Stimulated activated CD4-positive, alpha-beta T cell treated with anti-CD3 and anti-CD28 coated beads, TNF-alpha, amount 100 ng/mL, for 1 hour (primary cell): ENCODE data around the gene TMEM82.
A peak's percentile ranks its signal among the peaks of the same experiment; 100 is the strongest.
"Not testable (repeated sequence)": the region's sequence is repeated elsewhere in the genome, so short reads cannot be mapped to it uniquely, and the experiment has no call there.

ENCODE experiments used
- DNase-seq, 3 donors: peaks; one replicate each; pipeline ENCODE4 v3.0.0-alpha.2; 2020; ENCODE audit warnings: low read depth in 3 of 3, low spot score in 1 of 3

Gene TMEM82

GRCh38 chr1:15742339-15742801 lies at the start of gene TMEM82:
TSS of gene TMEM82 (plus strand) at chr1:15742499. CDS start at chr1:15742560, 61 bp downstream.
- no peak for DNase-seq

DNA sequence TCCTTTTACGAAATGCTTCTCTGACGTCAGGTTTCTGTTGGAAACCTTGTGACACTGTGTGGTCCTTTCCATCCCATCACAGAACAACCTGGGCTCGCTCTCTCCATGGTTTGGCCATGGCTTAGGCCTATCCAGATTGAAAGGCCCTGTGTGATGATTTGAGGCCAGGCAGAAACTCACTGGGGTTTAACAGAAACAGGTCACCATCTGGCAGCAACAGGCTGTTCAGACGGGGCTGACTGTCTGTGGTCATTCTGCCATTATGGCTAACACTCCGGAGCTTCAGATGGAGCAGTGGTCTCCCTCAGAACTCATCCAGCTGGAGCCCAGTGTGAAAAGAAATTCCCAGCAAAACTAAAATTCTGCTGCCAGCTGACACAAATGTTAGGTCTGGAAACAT lies 48.9 kb upstream of the TMEM82 start:
- DNase-seq = no peak

GRCh38 chr1:15696956-15697521 lies 45.3 kb upstream of the TMEM82 start:
- DNase-seq = peak in 1 of 3 donors; percentile 14

DNA sequence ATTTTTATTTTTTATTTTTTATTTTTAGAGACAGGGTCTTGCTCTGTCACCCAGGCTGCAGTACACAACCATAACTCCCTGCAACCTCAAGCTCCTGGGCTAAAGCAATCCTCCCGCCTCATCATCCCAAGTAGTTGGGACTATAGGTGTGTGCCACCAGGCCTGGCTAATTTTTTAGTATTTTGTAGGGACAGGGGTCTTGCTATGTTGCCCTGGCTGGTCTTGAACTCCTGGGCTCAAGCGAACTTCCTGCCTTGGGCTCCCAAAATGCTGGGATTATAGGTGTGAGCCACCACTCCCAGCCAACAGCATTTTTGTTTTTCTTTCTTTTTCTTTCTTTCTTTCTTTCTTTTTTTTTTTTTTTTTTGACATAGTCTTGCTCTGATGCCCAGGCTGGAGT lies 44.1 kb upstream of the TMEM82 start:
- no peak for DNase-seq

DNA sequence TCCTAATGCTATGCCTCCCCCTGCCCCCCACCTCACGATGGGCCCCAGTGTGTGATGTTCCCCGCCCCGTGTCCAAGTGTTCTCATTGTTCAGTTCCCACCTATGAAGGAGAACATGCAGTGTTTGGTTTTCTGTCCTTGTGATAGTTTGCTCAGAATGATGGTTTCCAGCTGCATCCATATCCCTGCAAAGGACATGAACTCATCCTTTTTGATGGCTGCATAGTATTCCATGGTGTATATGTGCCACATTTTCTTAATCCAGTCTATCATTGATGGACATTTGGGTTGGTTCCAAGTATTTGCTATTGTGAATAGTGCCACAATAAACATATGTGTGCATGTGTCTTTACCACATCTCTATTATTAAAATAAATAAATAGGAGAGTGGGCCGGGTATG lies 43.0 kb upstream of the TMEM82 start:
- DNase-seq = not testable (repeated sequence)

DNA sequence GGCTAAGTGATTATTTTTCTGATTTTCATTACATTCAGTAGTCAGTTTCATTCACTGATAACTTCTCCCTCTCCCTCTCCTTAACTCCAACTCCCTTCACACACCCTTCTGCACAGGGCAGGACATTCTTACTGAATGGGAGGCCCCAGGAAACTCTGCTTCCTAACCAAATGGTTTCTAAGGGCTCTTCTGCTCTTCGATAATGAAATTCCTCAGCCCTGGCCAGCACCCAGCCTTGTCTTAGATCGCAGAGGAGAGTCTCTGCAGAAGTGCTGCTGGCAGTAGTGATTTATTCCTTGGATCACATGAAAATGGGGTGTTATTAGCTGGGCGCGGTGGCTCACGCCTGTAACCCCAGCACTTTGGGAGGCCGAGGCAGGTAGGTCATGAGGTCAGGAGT lies 41.8 kb upstream of the TMEM82 start:
- DNase-seq = no peak

- no peak for DNase-seq
Measured at GRCh38 chr1:15701784-15702183, 40.5 kb upstream of the TMEM82 start.

GRCh38 chr1:15702722-15703550 lies 39.4 kb upstream of the TMEM82 start:
- no peak for DNase-seq

- no peak for DNase-seq
Measured at GRCh38 chr1:15703562-15703961, 38.7 kb upstream of the TMEM82 start.

DNA sequence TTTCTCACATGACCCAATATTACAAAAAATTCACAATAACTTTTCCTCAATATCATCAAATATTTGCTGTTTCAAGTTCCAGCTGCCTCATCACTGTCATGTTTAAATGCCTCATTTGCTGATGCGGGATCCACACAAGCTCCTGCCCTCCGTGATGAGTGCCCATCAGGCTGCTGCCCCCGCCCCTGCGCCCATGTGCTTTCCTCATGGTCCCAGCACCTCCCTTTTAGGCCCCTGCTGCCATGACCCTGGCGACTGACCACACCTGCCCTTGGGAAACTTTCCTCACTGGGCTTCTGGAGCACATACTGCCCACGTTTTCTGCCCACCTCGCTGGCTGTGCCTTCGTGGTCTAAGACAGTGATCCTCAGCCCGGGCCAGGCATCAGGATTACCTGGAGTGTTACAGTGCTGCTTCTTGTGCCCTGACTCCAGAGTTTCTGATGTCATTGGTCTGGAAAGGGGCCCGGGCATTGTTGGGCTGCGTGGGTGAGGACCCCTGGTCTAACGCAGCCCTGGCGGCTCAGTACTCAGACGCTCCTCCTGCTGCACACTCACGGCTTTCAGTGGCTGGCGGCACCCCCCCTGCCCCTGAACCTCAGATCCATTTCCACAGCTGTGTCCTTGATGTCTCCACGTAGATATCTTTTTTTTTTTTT lies 37.6 kb upstream of the TMEM82 start:
- DNase-seq = no peak

DNA sequence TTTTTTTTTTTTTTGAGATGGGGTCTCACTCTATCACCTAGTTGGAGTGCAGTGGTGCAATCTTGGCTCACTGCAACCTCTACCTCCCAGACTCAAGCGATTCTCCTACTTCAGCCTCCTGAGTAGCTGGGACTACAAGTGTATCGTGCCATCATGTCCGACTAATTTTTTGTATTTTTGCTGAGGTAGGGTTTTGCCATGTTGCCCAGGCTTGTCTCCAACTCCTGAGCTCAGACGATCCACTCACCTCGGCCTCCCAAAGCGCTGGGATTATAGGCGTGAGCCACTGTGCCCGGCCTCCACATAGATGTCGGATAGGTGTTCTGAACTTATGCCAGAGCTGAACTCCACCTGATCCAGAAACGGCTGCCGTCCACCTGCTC lies 37.1 kb upstream of the TMEM82 start:
- DNase-seq = no peak

DNA sequence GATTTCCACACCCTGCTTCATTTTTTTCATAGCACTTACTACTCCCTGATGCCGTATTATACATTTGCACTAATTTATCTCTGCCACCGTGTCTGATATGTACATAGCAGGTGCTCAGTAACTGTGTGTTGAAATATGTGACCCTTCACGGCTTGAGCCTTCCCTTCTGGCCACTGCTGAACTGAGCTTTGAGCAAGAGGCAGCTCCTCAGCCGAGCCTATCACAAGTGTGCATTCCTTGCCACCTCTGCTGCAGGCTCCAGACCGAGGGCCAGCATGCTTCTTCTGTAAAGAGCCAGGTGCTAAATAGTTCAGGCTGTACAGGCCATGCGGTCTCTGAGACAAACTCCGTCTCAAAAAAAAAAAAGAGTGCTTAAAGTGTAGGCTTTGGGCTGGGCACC lies 35.5 kb upstream of the TMEM82 start:
- DNase-seq = no peak

DNA sequence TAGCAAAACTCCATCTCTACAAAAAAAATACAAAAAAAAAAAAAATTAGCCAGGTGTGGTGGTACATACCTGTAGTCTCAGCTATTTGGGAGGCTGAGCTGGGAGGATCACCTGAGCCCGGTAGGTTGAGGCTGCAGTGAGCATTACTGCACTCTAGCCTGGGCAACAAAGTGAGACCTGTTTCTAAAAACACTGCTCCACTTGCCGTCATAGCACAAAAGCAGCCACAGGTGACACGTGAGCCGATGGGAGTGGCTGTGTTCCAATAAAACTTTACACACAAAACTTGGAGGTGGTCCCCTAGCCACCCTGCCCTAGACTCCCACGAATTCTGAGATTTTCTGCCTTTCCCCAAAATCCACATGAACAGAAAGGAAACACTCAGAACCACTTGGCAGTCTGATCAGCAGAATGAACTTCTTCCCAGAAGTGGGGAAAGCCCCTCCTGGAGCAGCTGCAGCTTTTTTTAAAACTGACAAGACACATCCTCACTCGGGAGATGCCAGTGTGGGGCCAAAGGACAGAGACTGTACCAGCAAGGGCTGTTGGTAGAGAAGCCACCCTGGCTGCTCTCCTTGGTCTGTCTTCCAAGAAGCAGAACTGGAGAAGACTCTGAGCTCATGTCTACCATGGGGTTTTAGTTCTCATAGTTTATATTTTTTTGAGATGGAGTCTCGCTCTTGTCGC lies 34.9 kb upstream of the TMEM82 start:
- no peak for DNase-seq

- DNase-seq = no peak
Measured at GRCh38 chr1:15708486-15709137, 33.7 kb upstream of the TMEM82 start.

DNA sequence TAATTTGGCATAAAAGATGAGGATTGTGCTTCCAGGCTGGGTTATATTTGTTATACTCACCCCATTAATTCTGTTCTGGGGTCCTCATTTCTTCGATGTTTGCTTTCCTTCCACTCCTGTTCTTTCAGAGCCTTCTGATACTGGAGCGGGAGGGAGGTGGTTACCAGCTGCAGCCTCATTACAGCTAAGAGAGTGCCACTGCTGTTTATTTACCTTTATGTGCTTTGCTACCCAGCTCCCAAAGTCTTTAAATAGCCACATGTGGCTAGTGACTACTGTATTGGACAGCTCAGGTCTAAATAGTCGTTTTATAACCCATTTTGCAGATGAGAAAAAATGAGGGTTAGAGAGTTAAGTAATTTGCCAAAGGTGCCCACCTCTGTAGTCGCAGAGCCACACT lies 33.1 kb upstream of the TMEM82 start:
- no peak for DNase-seq

DNA sequence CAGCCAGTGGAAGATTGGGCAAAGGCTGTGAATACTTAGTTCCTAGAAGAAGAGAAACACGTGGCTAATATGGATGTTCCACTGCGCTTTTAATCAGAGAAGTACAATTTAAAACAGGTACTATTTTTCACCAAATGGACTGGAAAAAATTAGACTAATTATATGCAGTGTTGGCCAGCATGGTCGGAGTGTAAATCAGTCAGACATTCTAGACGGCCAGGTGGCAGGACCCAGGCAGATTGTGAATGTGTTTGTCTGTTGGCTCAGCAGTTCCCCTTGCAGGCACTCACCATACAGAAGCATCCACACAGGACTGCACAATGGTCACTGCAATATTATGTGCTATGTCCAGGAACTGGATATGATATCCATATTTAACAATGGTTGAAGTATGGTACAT lies 30.1 kb upstream of the TMEM82 start:
- no peak for DNase-seq

GRCh38 chr1:15714406-15715136 lies 27.7 kb upstream of the TMEM82 start:
- no peak for DNase-seq

- DNase-seq = no peak
Measured at GRCh38 chr1:15717418-15718125, 24.7 kb upstream of the TMEM82 start.

DNA sequence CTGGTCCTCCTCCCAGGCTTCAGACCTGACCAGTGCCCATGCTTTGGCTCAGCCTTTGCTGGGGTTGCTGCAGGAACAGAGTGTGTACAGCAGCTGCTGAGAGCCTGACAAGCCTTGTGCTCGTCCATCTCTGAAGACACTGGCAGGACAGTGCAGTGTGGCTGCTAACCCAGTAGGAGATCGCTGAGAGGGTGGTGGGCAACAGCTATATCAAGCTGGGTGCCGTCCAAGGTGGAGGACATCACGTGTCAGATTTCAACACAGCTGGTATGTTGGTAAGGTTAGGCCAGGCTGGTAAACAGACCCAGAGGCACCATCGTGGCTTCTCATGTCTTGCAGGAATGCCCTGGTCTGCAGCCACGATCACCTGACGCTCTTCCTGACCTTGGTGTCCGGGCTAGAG lies 24.1 kb upstream of the TMEM82 start:
- no peak for DNase-seq
